Measurements from ENCODE around the gene ANKMY2. TPM values are rescaled to one million over a fixed set of nuclear protein-coding genes. Genes with fewer than 3 reads are reported as not detected.

The ANKMY2 gene
- total RNA-seq, 2 donors from 2014 or later: 8.6 to 12.5 TPM

DNA sequence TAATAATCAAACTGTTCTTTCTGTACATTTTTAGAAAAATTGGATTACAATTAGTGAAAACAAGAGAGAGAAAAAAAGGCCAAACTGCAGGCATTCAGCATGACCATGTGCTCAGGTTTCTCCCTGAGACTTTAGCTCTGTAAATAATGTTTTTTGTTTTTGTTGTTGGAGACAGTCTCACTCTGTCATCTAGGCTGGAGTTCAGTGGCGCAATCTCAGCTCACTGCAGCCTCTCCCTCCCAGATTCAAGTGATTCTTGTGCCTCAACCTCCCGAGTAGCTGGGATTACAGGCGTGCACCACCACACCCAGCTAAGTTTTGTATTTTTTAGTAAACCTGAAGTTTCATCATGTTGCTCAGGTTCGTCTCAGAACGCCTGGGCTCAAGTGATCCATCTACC is 23.4 kb upstream of the ANKMY2 start:
- TF ChIP-seq POLR2A (IDR thresholded peaks at IDR 0.05): no peak
- TF ChIP-seq, protein P1, sequence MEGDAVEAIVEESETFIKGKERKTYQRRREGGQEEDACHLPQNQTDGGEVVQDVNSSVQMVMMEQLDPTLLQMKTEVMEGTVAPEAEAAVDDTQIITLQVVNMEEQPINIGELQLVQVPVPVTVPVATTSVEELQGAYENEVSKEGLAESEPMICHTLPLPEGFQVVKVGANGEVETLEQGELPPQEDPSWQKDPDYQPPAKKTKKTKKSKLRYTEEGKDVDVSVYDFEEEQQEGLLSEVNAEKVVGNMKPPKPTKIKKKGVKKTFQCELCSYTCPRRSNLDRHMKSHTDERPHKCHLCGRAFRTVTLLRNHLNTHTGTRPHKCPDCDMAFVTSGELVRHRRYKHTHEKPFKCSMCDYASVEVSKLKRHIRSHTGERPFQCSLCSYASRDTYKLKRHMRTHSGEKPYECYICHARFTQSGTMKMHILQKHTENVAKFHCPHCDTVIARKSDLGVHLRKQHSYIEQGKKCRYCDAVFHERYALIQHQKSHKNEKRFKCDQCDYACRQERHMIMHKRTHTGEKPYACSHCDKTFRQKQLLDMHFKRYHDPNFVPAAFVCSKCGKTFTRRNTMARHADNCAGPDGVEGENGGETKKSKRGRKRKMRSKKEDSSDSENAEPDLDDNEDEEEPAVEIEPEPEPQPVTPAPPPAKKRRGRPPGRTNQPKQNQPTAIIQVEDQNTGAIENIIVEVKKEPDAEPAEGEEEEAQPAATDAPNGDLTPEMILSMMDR (IDR thresholded peaks at IDR 0.05): no peak
- intact Hi-C loops (cut with DNase I): no loop called here
- H3K9me3 ChIP-seq: no peaks in the 10 kb centered on the region
- H3K27ac ChIP-seq: no peak overlapping the region
- DNase-seq (no peak), ATAC-seq (no peak)
- no peak overlapping the region for H3K4me3 ChIP-seq
- H3K36me3 ChIP-seq (replicated peaks in 1 of 2; ENCODE audit: insufficient read depth in 1 of 2, low read depth in 2 of 2): peaks cover 0 to 1% of the 10 kb centered on the region in 2 donors
- peaks cover 4% of the 10 kb centered on the region for H3K4me1 ChIP-seq
- no peaks in the 10 kb centered on the region for H3K27me3 ChIP-seq
- 94 to 95% methylated on average over 5 of the region's 5 CpGs for WGBS, 2 donors

GRCh38 chr7:16668049-16668858 is 22.7 kb upstream of the ANKMY2 start:
- no peak overlapping the region for H3K4me3 ChIP-seq
- TF ChIP-seq POLR2A (IDR thresholded peaks at IDR 0.05): no peak
- TF ChIP-seq, protein P1 (IDR thresholded peaks at IDR 0.05): no peak
- no peaks in the 10 kb centered on the region for H3K27me3 ChIP-seq
- H3K9me3 ChIP-seq: no peaks in the 10 kb centered on the region
- 63 to 73% methylated on average over 11 of the region's 11 CpGs for WGBS, 2 donors
- H3K36me3 ChIP-seq (replicated peaks in 1 of 2; ENCODE audit: insufficient read depth in 1 of 2, low read depth in 2 of 2): peaks cover 0 to 1% of the 10 kb centered on the region in 2 donors
- peaks cover 4% of the 10 kb centered on the region for H3K4me1 ChIP-seq
- intact Hi-C loops (cut with DNase I): no loop called here
- ATAC-seq (peak; percentile 87), DNase-seq (peak; percentile 22 to 71 (median 55))
- H3K27ac ChIP-seq: peak overlapping the region in 1 of 4 donors; percentile 6

GRCh38 chr7:16667355-16667754 is 21.8 kb upstream of the ANKMY2 start:
- Histone ChIP-seq H3K4me3 (no peak overlapping the region), H3K27ac (no peak overlapping the region), H3K36me3 (replicated peaks in 1 of 2; ENCODE audit: insufficient read depth in 1 of 2, low read depth in 2 of 2) (peaks cover 0 to 1% of the 10 kb centered on the region in 2 donors), H3K27me3 (no peaks in the 10 kb centered on the region), H3K4me1 (peaks cover 4% of the 10 kb centered on the region), H3K9me3 (no peaks in the 10 kb centered on the region)
- intact Hi-C loops (cut with DNase I): no loop called here
- WGBS, 2 donors: 88 to 97% methylated on average over 3 of the region's 3 CpGs
- ATAC-seq (no peak), DNase-seq (no peak)
- TF ChIP-seq, protein P1 (IDR thresholded peaks at IDR 0.05): no peak
- TF ChIP-seq POLR2A (IDR thresholded peaks at IDR 0.05): no peak

GRCh38 chr7:16661924-16662323 is 16.4 kb upstream of the ANKMY2 start:
- ATAC-seq: no peak
- TF ChIP-seq, protein P1 (IDR thresholded peaks at IDR 0.05): no peak
- TF ChIP-seq POLR2A (IDR thresholded peaks at IDR 0.05): no peak
- no peaks in the 10 kb centered on the region for H3K27me3 ChIP-seq
- peaks cover 23% of the 10 kb centered on the region for H3K4me1 ChIP-seq
- H3K4me3 ChIP-seq: no peak overlapping the region
- H3K27ac ChIP-seq: no peak overlapping the region
- WGBS, 2 donors: 78 to 83% methylated on average over 1 of the region's 1 CpG
- peaks cover 0 to 1% of the 10 kb centered on the region in 2 donors for H3K36me3 ChIP-seq (replicated peaks in 1 of 2; ENCODE audit: insufficient read depth in 1 of 2, low read depth in 2 of 2)
- no peaks in the 10 kb centered on the region for H3K9me3 ChIP-seq
- intact Hi-C loops (cut with DNase I): no loop called here
- no peak for DNase-seq
